ENCODE measurements around the gene GPR155. TPM values are rescaled to one million over a fixed set of nuclear protein-coding genes. Genes with fewer than 3 reads are reported as not detected.

GPR155 gene
- total RNA-seq, 1 experiment from 2014 or later, result 1.3 TPM

- no peak for DNase-seq
- Histone ChIP-seq H3K4me1 (ENCODE audit: insufficient read depth, low read length) (peaks cover 16% of the 10 kb centered on the region), H3K4me2 (ENCODE audit: low read length) (no peak overlapping the region), H2AFZ (ENCODE audit: low read length) (no peak overlapping the region), H3K9me2 (replicated peaks; ENCODE audit: low read length) (no peaks in the 10 kb centered on the region), H3K79me2 (ENCODE audit: low read length) (no peaks in the 10 kb centered on the region), H3F3A (ENCODE audit: low read length, unreplicated experiment) (no peaks in the 10 kb centered on the region), H3K9ac (ENCODE audit: low read length) (no peak overlapping the region), H3K9me3 (ENCODE audit: low read length) (no peaks in the 10 kb centered on the region), H3K36me3 (ENCODE audit: low read depth, low read length) (no peaks in the 10 kb centered on the region), H3K27ac (ENCODE audit: low read length) (no peak overlapping the region), H4K20me1 (ENCODE audit: low read length) (no peaks in the 10 kb centered on the region), H3K27me3 (ENCODE audit: low read length) (no peaks in the 10 kb centered on the region), H3K4me3 (ENCODE audit: low read length) (no peak overlapping the region)
- no peak for TF ChIP-seq CTCF (conservative IDR thresholded peaks at IDR 0.05; ENCODE audit: low read depth, low read length)
- TF ChIP-seq EZH2 (IDR thresholded peaks at IDR 0.05; ENCODE audit: low read length, unreplicated experiment), result no peak
- no peak for TF ChIP-seq EZH2phosphoT487 (IDR thresholded peaks at IDR 0.05; ENCODE audit: borderline replicate concordance, low read length)
- BruUV-seq (replicated peaks), result no TSS peak
- intact Hi-C loops (cut with micrococcal nuclease), result no loop called here
- ChIA-PET CTCF (no interaction called here), POLR2A (ENCODE audit: unreplicated experiment) (no interaction called here)
- ATAC-seq, result no peak
Observed at GRCh38 chr2:174439323-174439722, 47.5 kb downstream of the GPR155 start.

GRCh38 chr2:174438146-174438886 lies 48.5 kb downstream of the GPR155 start:
- intact Hi-C loops (cut with micrococcal nuclease), result no loop called here
- no peak overlapping the region for H3K27ac ChIP-seq (ENCODE audit: low read length)
- CTCF ChIA-PET, result no interaction called here
- H3K27me3 ChIP-seq (ENCODE audit: low read length), result no peaks in the 10 kb centered on the region
- no peak overlapping the region for H2AFZ ChIP-seq (ENCODE audit: low read length)
- no peaks in the 10 kb centered on the region for H3K36me3 ChIP-seq (ENCODE audit: low read depth, low read length)
- DNase-seq (no peak), ATAC-seq (no peak)
- no peak overlapping the region for H3K4me2 ChIP-seq (ENCODE audit: low read length)
- no peak overlapping the region for H3K9ac ChIP-seq (ENCODE audit: low read length)
- H3K9me3 ChIP-seq (ENCODE audit: low read length), result no peaks in the 10 kb centered on the region
- H3K79me2 ChIP-seq (ENCODE audit: low read length), result no peaks in the 10 kb centered on the region
- peaks cover 14% of the 10 kb centered on the region for H3K4me1 ChIP-seq (ENCODE audit: insufficient read depth, low read length)
- no peak overlapping the region for H3K4me3 ChIP-seq (ENCODE audit: low read length)
- no TSS peak for BruUV-seq (replicated peaks)
- no peak for TF ChIP-seq CTCF (conservative IDR thresholded peaks at IDR 0.05; ENCODE audit: low read depth, low read length)
- TF ChIP-seq EZH2 (IDR thresholded peaks at IDR 0.05; ENCODE audit: low read length, unreplicated experiment), result no peak
- TF ChIP-seq EZH2phosphoT487 (IDR thresholded peaks at IDR 0.05; ENCODE audit: borderline replicate concordance, low read length), result no peak
- no peaks in the 10 kb centered on the region for H3F3A ChIP-seq (ENCODE audit: low read length, unreplicated experiment)
- POLR2A ChIA-PET (ENCODE audit: unreplicated experiment), result no interaction called here
- H3K9me2 ChIP-seq (replicated peaks; ENCODE audit: low read length), result no peaks in the 10 kb centered on the region
- no peaks in the 10 kb centered on the region for H4K20me1 ChIP-seq (ENCODE audit: low read length)

GRCh38 chr2:174436351-174436750 lies 50.5 kb downstream of the GPR155 start:
- Histone ChIP-seq H2AFZ (ENCODE audit: low read length) (no peak overlapping the region), H3K9me2 (replicated peaks; ENCODE audit: low read length) (no peaks in the 10 kb centered on the region), H3K79me2 (ENCODE audit: low read length) (no peaks in the 10 kb centered on the region), H3K36me3 (ENCODE audit: low read depth, low read length) (no peaks in the 10 kb centered on the region), H3K27ac (ENCODE audit: low read length) (no peak overlapping the region), H3K4me2 (ENCODE audit: low read length) (no peak overlapping the region), H3K9ac (ENCODE audit: low read length) (no peak overlapping the region), H3F3A (ENCODE audit: low read length, unreplicated experiment) (no peaks in the 10 kb centered on the region), H3K27me3 (ENCODE audit: low read length) (no peaks in the 10 kb centered on the region), H3K4me3 (ENCODE audit: low read length) (no peak overlapping the region), H3K4me1 (ENCODE audit: insufficient read depth, low read length) (0 out of 2 replicates have a peak, but pooled peaks cover 5% of the 10 kb centered on the region), H4K20me1 (ENCODE audit: low read length) (no peaks in the 10 kb centered on the region), H3K9me3 (ENCODE audit: low read length) (no peaks in the 10 kb centered on the region)
- POLR2A ChIA-PET (ENCODE audit: unreplicated experiment), result interaction anchor here (0.6 kb wide), 1 partner anchor 24 kb away, joined by 3 read pairs; no protein-coding TSS in a partner anchor
- no TSS peak for BruUV-seq (replicated peaks)
- CTCF ChIA-PET, result no interaction called here
- ATAC-seq (no peak), DNase-seq (no peak)
- TF ChIP-seq CTCF (conservative IDR thresholded peaks at IDR 0.05; ENCODE audit: low read depth, low read length) (no peak), EZH2phosphoT487 (IDR thresholded peaks at IDR 0.05; ENCODE audit: borderline replicate concordance, low read length) (no peak), EZH2 (IDR thresholded peaks at IDR 0.05; ENCODE audit: low read length, unreplicated experiment) (no peak)
- intact Hi-C loops (cut with micrococcal nuclease), result no loop called here

All from PC-3 (cell line).